22Rv1 (cell line): ENCODE data around the gene C8B.

Experiments used
- H3K27ac ChIP-seq: fragments of 450-650 bp; 2 replicates; pipeline ENCODE4 v1.5.1; 2017
- ZFX ChIP-seq: fragments of 450-650 bp; IDR thresholded peaks from 2 replicates; pipeline ENCODE4 v1.6.1; 2017; ENCODE audit warnings: antibody characterized with exemption, borderline replicate concordance
- TF ChIP-seq, protein P1 (sequence below): fragments of 450-650 bp; IDR thresholded peaks from 2 replicates; pipeline ENCODE4 v1.5.1; 2017; ENCODE audit warnings: mild to moderate bottlenecking

Gene C8B

DNA sequence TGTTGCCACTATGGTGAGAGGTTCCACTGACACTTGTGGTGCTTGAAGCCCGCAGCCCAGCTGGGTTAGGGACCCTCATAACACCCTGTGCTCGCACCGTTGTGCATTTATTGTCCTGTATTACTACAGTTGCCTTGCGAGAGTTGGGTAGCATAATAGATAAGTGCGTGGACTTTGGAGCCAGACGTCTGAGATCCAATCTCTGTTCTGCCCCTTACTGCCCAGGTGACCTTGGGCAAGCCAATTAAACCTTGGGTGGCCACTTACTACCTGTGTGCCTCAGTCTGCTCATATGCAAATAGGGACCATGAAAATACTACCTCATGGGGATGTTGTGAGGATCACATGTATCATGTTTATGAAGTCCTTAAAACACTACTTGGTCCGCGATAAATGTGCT is 13.3 kb downstream of the C8B start:
- TF ChIP-seq ZFX: no peak
- TF ChIP-seq, protein P1, sequence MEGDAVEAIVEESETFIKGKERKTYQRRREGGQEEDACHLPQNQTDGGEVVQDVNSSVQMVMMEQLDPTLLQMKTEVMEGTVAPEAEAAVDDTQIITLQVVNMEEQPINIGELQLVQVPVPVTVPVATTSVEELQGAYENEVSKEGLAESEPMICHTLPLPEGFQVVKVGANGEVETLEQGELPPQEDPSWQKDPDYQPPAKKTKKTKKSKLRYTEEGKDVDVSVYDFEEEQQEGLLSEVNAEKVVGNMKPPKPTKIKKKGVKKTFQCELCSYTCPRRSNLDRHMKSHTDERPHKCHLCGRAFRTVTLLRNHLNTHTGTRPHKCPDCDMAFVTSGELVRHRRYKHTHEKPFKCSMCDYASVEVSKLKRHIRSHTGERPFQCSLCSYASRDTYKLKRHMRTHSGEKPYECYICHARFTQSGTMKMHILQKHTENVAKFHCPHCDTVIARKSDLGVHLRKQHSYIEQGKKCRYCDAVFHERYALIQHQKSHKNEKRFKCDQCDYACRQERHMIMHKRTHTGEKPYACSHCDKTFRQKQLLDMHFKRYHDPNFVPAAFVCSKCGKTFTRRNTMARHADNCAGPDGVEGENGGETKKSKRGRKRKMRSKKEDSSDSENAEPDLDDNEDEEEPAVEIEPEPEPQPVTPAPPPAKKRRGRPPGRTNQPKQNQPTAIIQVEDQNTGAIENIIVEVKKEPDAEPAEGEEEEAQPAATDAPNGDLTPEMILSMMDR: no peak
- no peak overlapping the region for H3K27ac ChIP-seq

DNA sequence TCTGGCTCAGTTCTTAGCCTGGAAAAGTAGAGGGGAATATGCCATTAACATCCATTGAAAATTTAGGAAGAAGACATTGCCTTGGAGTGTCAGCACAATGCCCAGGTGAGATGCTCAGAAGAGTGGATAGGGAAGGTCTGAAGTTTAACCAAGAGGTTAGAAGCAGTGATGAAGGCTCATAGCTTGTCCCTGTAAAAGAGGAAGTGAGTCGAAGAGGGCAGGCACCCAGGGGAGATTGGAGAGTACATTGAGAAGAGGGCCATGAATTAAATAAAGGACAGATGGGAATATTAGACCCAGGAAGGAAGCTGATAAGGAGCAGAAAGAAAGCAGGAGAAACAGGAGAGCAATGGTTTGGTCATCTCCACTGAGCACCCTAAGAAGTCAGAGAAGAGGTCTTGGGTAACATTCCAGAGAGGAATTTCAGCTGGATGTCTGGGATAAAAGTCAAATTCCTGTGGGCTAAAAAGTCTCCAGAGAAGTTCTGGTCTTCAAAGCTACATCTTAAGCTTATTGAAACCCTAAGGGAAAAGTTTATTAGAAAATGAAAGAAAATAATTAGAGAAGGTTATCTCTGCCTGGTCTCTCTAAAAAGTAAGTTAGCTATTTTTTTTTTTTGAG is 17.3 kb downstream of the C8B start:
- TF ChIP-seq, protein P1: no peak
- TF ChIP-seq ZFX: no peak
- H3K27ac ChIP-seq: no peak overlapping the region

DNA sequence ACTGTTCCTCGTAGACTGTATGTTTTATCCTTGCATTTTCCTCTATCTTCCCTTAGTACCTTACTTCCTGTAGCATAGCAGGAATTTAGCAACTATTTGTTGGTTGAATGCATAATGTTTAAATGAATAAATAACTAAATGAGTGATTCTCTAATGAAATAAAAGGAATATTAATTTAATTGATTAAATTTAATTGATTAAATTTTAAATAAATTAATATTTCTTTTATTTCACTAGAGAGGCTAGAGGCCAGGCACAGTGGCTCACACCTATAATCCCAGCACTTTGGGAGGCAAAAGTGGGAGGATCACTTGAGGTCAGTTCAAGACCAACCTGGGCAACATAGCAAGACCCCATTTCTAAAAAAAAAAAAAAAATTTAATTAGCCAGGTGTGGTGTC is 25.8 kb downstream of the C8B start:
- no peak for TF ChIP-seq ZFX
- TF ChIP-seq, protein P1: no peak
- H3K27ac ChIP-seq: no peak overlapping the region

DNA sequence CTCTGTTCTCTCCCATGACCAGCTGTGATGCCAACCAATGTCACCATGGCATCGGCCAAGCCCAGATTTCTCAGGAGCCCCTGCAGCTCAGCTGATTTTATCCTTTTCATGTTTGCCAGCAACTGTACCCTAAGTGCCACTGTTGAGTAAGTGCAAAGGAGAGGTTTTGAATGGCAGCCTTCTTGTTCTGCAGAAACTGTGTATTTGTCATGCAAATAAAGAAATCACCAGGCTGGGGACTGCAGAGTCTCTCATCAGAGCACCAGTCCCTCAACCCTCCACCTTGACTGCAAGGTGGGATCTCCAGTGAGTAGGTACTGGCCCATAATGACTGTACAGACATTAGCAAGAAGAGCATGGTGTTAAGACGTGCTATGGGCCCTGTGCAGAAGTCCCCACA is 26.6 kb downstream of the C8B start:
- H3K27ac ChIP-seq: no peak overlapping the region
- TF ChIP-seq ZFX: no peak
- TF ChIP-seq, protein P1: no peak

DNA sequence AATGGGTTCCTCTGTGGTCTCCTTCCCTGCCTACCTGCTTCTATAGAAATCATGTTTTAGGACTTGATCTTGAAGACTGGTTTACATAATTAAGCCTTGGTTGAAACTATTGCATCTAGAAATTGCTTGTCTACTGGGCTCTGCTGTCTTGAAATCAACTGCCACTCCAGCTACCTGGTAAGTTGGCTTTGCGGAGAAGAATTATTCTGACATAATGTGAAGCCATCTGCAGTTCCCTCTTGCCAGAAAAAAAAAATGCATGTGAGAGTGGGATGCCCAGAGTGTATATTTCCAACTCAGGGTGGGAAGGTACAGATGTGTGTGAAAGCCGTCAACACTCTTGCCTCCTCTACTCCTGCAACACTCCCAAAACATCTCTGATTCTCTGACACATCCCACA is 27.2 kb downstream of the C8B start:
- no peak overlapping the region for H3K27ac ChIP-seq
- no peak for TF ChIP-seq ZFX
- TF ChIP-seq, protein P1: no peak

DNA sequence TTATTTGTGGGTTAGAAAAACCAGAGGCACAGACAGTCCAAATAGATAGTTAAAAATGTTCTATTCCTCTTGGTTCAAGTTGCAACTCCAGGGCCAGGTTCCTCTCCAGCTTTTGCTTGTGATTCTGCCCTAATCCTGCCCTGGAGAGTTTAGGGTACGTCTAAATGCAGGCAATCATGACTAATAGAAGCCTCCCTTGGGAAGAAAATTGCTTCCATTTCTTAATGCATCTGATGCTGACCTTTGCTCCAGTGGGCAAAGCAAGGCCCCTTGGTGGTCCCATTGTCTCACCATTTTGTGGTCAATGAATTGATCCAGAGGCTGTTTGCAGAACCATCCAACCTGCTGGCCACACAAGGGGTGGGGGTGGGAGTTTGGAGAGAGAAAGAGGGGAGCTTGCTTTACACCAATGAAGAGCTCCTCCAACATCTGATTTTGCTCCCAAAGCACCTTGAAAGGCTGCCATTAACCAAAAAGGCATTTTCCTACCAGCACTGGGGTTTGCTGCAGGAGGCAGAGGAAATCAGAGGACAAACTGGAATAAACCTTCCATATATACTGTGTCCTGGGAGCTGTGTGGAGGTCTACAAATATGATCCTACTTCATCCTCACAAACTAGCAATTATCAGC is 31.3 kb downstream of the C8B start:
- TF ChIP-seq, protein P1: no peak
- no peak overlapping the region for H3K27ac ChIP-seq

DNA sequence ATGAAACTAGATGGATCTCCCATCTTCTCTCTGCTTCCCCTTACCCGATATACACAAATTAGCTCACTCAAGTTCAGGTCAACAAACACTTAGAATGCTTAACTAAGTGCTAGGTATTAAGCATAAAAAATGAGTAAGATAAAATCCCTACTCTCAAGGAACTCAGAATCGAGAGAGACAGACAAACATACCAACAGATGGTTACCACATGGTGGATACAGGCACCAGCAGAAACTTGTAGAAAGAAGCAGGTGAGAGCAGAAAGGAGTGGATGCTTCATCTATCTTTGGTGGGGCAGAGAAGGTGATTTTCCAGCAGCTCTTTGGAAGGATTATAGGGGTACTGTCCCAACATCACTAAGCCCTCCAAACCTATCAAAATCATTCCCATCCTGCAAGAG is 32.2 kb downstream of the C8B start:
- TF ChIP-seq, protein P1: no peak
- no peak for TF ChIP-seq ZFX
- H3K27ac ChIP-seq: no peak overlapping the region
